KMS-11 (cell line): ENCODE results near the gene SLC22A17.

Experiments
- H2AFZ ChIP-seq: fragments of 200-600 bp; sonication (generic); 2 replicates; pipeline ENCODE4 v1.6.1; 2016; ENCODE audit warnings: antibody characterized with exemption, mixed run types, low read depth
- H3K27ac ChIP-seq: fragments of 200-600 bp; sonication (generic); 2 replicates; pipeline ENCODE4 v1.6.1; 2016; ENCODE audit warnings: mild to moderate bottlenecking, mixed run types
- H3K27me3 ChIP-seq: fragments of 200-600 bp; sonication (generic); 2 replicates; pipeline ENCODE4 v1.6.1; 2017; ENCODE audit warnings: mild to moderate bottlenecking, low read depth, mixed run types, moderate library complexity; ENCODE audit not compliant: insufficient read depth
- H3K36me3 ChIP-seq: fragments of 200-600 bp; sonication (generic); 2 replicates; pipeline ENCODE4 v1.6.1; 2017; ENCODE audit warnings: mild to moderate bottlenecking, mixed run types; ENCODE audit not compliant: insufficient read depth
- H3K4me1 ChIP-seq: fragments of 200-600 bp; sonication (generic); 2 replicates; pipeline ENCODE4 v1.6.1; 2016; ENCODE audit warnings: mild to moderate bottlenecking, low read depth, mixed run types; ENCODE audit not compliant: poor library complexity, severe bottlenecking
- H3K4me2 ChIP-seq: fragments of 200-600 bp; sonication (generic); 2 replicates; pipeline ENCODE4 v1.7.0; 2016; ENCODE audit warnings: mild to moderate bottlenecking, mixed run types
- H3K4me3 ChIP-seq: fragments of 200-600 bp; sonication (generic); IDR thresholded peaks from 2 replicates; pipeline ENCODE4 v1.6.1; 2017; ENCODE audit warnings: low read depth, low read length, mixed read lengths; ENCODE audit not compliant: insufficient read depth
- H3K79me2 ChIP-seq: fragments of 200-600 bp; sonication (generic); 2 replicates; pipeline ENCODE4 v1.6.1; 2016; ENCODE audit warnings: low read depth, mixed run types; ENCODE audit not compliant: insufficient read depth
- H3K9ac ChIP-seq: fragments of 200-600 bp; sonication (generic); 2 replicates; pipeline ENCODE4 v1.6.1; 2016; ENCODE audit warnings: mild to moderate bottlenecking, mixed run types
- H4K20me1 ChIP-seq: fragments of 200-600 bp; sonication (generic); 2 replicates; pipeline ENCODE4 v1.6.1; 2016; ENCODE audit warnings: mild to moderate bottlenecking, mixed run types; ENCODE audit not compliant: insufficient read depth
- CTCF ChIP-seq: fragments of 200-600 bp; sonication (generic); conservative IDR thresholded peaks from 2 replicates; pipeline ENCODE4 v1.6.1; 2017; ENCODE audit warnings: low read depth, mild to moderate bottlenecking, antibody characterized with exemption, low read length, moderate library complexity, mixed read lengths

Gene SLC22A17

GRCh38 chr14:23324993-23325392 lies 27.7 kb downstream of the SLC22A17 start:
- H2AFZ ChIP-seq: no peak overlapping the region
- no peak overlapping the region for H3K4me2 ChIP-seq
- peaks cover 25% of the 10 kb centered on the region for H3K79me2 ChIP-seq
- no peaks in the 10 kb centered on the region for H3K27me3 ChIP-seq
- H3K4me1 ChIP-seq: peaks cover 40% of the 10 kb centered on the region
- H3K27ac ChIP-seq: no peak overlapping the region
- TF ChIP-seq CTCF: no peak
- H3K9ac ChIP-seq: no peak overlapping the region
- no peak overlapping the region for H3K4me3 ChIP-seq
- H4K20me1 ChIP-seq: no peaks in the 10 kb centered on the region
- no peaks in the 10 kb centered on the region for H3K36me3 ChIP-seq

DNA sequence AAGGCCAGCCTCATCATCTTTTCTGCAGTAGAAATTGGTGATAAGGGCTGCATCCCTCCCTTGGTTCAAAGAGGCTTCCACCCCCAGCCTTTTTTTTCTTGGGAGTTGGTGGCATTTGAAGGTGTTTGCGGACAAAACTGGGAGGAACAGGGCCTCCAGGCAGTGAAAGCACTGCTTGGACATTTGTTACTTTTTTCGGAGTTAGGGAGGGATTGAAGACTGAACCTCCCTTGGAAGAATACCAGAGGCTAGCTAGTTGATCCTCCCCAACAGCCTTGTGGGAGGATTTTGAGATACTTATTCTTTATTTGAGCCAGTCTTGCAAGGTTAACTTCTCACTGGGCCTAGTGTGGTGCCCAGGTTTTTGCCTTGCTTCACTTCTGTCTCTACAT lies 28.2 kb downstream of the SLC22A17 start:
- Histone ChIP-seq H3K36me3 (no peaks in the 10 kb centered on the region), H3K27ac (no peak overlapping the region), H3K4me1 (peaks cover 40% of the 10 kb centered on the region), H3K4me3 (no peak overlapping the region), H4K20me1 (no peaks in the 10 kb centered on the region), H3K9ac (no peak overlapping the region), H3K79me2 (peaks cover 25% of the 10 kb centered on the region), H3K27me3 (no peaks in the 10 kb centered on the region), H2AFZ (no peak overlapping the region), H3K4me2 (no peak overlapping the region)
- no peak for TF ChIP-seq CTCF

- H4K20me1 ChIP-seq: no peaks in the 10 kb centered on the region
- H3K9ac ChIP-seq: no peak overlapping the region
- no peak overlapping the region for H3K27ac ChIP-seq
- no peak for TF ChIP-seq CTCF
- H3K27me3 ChIP-seq: no peaks in the 10 kb centered on the region
- H3K4me2 ChIP-seq: no peak overlapping the region
- no peaks in the 10 kb centered on the region for H3K36me3 ChIP-seq
- H3K4me3 ChIP-seq: no peak overlapping the region
- peaks cover 25% of the 10 kb centered on the region for H3K79me2 ChIP-seq
- H2AFZ ChIP-seq: no peak overlapping the region
- peaks cover 40% of the 10 kb centered on the region for H3K4me1 ChIP-seq
Measured at GRCh38 chr14:23323838-23324454, 28.7 kb downstream of the SLC22A17 start.

GRCh38 chr14:23322568-23323517 lies 29.8 kb downstream of the SLC22A17 start:
- Histone ChIP-seq H3K27ac (peak overlapping the region; percentile 71), H3K79me2 (peaks cover 25% of the 10 kb centered on the region), H3K27me3 (no peaks in the 10 kb centered on the region), H3K4me2 (peak overlapping the region; percentile 87), H3K4me3 (no peak overlapping the region), H3K36me3 (no peaks in the 10 kb centered on the region), H2AFZ (no peak overlapping the region), H4K20me1 (no peaks in the 10 kb centered on the region), H3K4me1 (peaks cover 38% of the 10 kb centered on the region), H3K9ac (peak overlapping the region; percentile 78)
- TF ChIP-seq CTCF: no peak
